Spleen (tissue), 11 donors: ENCODE data around the gene GNRH2. TPM values are rescaled to one million over a fixed set of nuclear protein-coding genes. Genes with fewer than 3 reads are reported as not detected.

Source experiments
- DNase-seq: peaks from one replicate; pipeline ENCODE4 v3.0.0-alpha.2; 2020
- H3K27ac ChIP-seq, 8 donors: fragments of 200-600 bp; sonication (generic) in 7 of 8; 1 replicate in 4 of 8; 2 replicates in 4 of 8; pipeline versions ENCODE4 v1.5.0 to v1.8.0; 2016 to 2021; ENCODE audit warnings: inconsistent platforms in 4 of 8, mild to moderate bottlenecking in 4 of 8, moderate library complexity in 1 of 8
- H3K27me3 ChIP-seq, 7 donors: fragments of 200-600 bp; sonication (generic) in 6 of 7; replicated peaks in 1 of 7; 1 replicate in 4 of 7; 2 replicates in 3 of 7; pipeline versions ENCODE4 v1.5.0 to v1.8.0; 2016 to 2021; ENCODE audit warnings: inconsistent platforms in 3 of 7, mild to moderate bottlenecking in 1 of 7
- H3K36me3 ChIP-seq, 6 donors: fragments of 200-600 bp; sonication (generic) in 5 of 6; 1 replicate in 4 of 6; 2 replicates in 2 of 6; pipeline versions ENCODE4 v1.5.0 to v1.8.0; 2016 to 2021; ENCODE audit warnings: inconsistent platforms in 2 of 6
- H3K4me1 ChIP-seq, 6 donors: fragments of 200-600 bp; sonication (generic) in 5 of 6; 1 replicate in 3 of 6; 2 replicates in 3 of 6; pipeline versions ENCODE4 v1.5.0 to v1.8.0; 2016 to 2021; ENCODE audit warnings: inconsistent platforms in 3 of 6
- H3K4me3 ChIP-seq, 8 donors: fragments of 200-600 bp; sonication (generic) in 7 of 8; 1 replicate in 4 of 8; 2 replicates in 4 of 8; pipeline versions ENCODE4 v1.5.0 to v1.8.0; 2016 to 2021; ENCODE audit warnings: inconsistent platforms in 4 of 8, mild to moderate bottlenecking in 4 of 8, moderate library complexity in 2 of 8
- H3K9me3 ChIP-seq, 8 donors: fragments of 200-600 bp; sonication (generic) in 7 of 8; 1 replicate in 4 of 8; 2 replicates in 4 of 8; pipeline versions ENCODE4 v1.5.0 to v1.8.0; 2016 to 2021; ENCODE audit warnings: inconsistent platforms in 4 of 8
- POLR2A ChIP-seq, 3 donors: fragments of 450-650 bp; IDR thresholded peaks; one replicate each; pipeline ENCODE4 v1.5.1; 2017; ENCODE audit warnings: antibody characterized with exemption in 3 of 3, mild to moderate bottlenecking in 1 of 3
- POLR2AphosphoS5 ChIP-seq, 3 donors: sonication (generic); formaldehyde crosslinking; IDR thresholded peaks; one replicate each; pipeline ENCODE4 v1.5.1; 2017; ENCODE audit warnings: antibody characterized with exemption in 3 of 3
- WGBS, 5 donors: extraction: QIAGEN DNeasy Blood & Tissue Kit in 3 of 5; methylation state at CpG; one replicate each; pipeline versions ENCODE4 v1.1.5 to v1.1.7; 2013 to 2018; 5-methylcytosine and 5-hydroxymethylcytosine counted together
- intact Hi-C: fragments of 100-400 bp; cut with DNase I; formaldehyde crosslinking; loops from one replicate; pipeline ENCODE4 v1.15.0; 2023; ENCODE audit warnings: low total_unique reads
- polyA plus RNA-seq, 3 donors: library from polyadenylated mRNA; stranded (reverse); fragments of 200-250 nt; gene quantifications; one replicate each; pipeline ENCODE4 v1.2.1, GENCODE V29; 2013
- total RNA-seq, 7 donors: library from RNA; depleted of rRNA in 3 of 7; stranded (reverse); fragments of >200 nt in 3 of 7; fragmentation: NEBNext Ultra II Directional in 4 of 7; extraction: Animal tissue kit (Norgen Biotek cat#: 25700) in 4 of 7; gene quantifications; one replicate each; pipeline versions ENCODE4 v1.1.0 to v1.2.1, GENCODE V29; 2016 to 2021
- TF ChIP-seq, protein P1 (sequence below), 11 experiments: fragments of 200-600 bp in 7 of 11; fragments of 450-650 bp in 4 of 11; sonication (generic) in 4 of 11; IDR thresholded peaks in 8 of 11; conservative IDR thresholded peaks in 3 of 11; 1 replicate in 7 of 11; 2 replicates in 4 of 11; pipeline versions ENCODE4 v1.4.0 to v1.8.0; 2016 to 2021; ENCODE audit warnings: antibody characterized with exemption in 11 of 11, inconsistent platforms in 4 of 11, mild to moderate bottlenecking in 1 of 11
- donor health status: healthy with polysubstance abuse.
- donor health status: DM: no; HTN: no; CAD: no; lungs with moderate emphysema.
- donor health status: DM: no; HTN: no; CAD: no.
- donor health status: Bipolar disorder and iron deficiency.
- donor health status: healthy.
- donor health status: DM: no; HTN: no; CAD: no.
- donor health status: DM: yes; HTN: yes; CAD: no.

GNRH2 gene
- total and polyA plus RNA-seq, 10 donors = 0.70 to 1.7 (median 1.0) TPM; not detected in 6

DNA sequence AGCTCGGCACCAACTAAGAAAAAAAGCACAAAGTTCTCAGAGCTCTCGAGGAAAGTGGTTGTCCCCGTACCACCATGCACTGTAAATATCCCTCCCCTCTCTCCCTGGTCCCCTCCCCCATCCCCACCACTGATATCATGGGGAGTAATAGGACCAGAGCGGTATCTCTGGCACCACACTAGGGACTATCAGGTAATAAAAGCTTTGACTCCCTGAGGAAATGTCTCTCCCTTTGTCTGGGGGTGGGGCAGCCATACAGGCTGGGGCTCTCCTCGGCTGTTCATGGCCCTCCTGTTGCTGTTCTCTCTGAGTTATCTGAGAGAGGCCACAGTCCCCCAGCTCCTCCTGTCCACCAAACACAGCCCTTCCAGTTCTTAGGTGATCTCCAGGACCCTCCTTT is 5.0 kb upstream of the GNRH2 start:
- 88 to 94% (median 91%) methylated on average over 5 of the region's 5 CpGs for WGBS, 5 donors
- Histone ChIP-seq H3K4me1 (peaks cover 0 to 9% (median 0%) of the 10 kb centered on the region in 6 donors), H3K27me3 (no peaks in the 10 kb centered on the region), H3K9me3 (no peaks in the 10 kb centered on the region), H3K4me3 (no peak overlapping the region), H3K27ac (no peak overlapping the region), H3K36me3 (peaks cover 0 to 82% (median 58%) of the 10 kb centered on the region in 6 donors)
- TF ChIP-seq POLR2AphosphoS5 (IDR thresholded peaks at IDR 0.05) (no peak), POLR2A (IDR thresholded peaks at IDR 0.05) (no peak)
- TF ChIP-seq, protein P1, sequence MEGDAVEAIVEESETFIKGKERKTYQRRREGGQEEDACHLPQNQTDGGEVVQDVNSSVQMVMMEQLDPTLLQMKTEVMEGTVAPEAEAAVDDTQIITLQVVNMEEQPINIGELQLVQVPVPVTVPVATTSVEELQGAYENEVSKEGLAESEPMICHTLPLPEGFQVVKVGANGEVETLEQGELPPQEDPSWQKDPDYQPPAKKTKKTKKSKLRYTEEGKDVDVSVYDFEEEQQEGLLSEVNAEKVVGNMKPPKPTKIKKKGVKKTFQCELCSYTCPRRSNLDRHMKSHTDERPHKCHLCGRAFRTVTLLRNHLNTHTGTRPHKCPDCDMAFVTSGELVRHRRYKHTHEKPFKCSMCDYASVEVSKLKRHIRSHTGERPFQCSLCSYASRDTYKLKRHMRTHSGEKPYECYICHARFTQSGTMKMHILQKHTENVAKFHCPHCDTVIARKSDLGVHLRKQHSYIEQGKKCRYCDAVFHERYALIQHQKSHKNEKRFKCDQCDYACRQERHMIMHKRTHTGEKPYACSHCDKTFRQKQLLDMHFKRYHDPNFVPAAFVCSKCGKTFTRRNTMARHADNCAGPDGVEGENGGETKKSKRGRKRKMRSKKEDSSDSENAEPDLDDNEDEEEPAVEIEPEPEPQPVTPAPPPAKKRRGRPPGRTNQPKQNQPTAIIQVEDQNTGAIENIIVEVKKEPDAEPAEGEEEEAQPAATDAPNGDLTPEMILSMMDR (IDR thresholded peaks at IDR 0.05 in 8 of 11, conservative IDR thresholded peaks at IDR 0.05 in 3 of 11) = no peak
- peak; percentile 20 for DNase-seq
- intact Hi-C loops = no loop called here

DNA sequence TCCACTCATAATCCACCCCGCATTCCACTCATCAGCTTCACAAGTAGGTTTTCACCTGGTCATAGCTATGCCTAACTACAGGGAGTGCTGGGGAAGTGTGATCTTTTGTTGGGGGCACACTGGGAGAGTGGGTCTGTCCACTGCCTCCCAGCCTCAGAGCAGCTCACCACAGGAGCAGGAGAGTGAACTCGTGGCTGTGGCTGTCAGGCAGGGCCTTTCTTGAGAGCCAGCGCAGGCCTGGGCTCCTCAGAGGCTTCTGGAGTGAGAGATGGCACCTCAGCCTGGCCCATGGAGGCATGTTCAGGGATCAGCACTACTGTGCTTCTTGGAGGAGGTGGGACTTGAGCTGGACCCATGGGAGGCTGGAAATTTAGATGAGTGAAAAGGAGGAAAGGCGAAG is 4.0 kb upstream of the GNRH2 start:
- 78 to 95% (median 92%) methylated on average over 4 of the region's 4 CpGs for WGBS, 5 donors
- Histone ChIP-seq H3K9me3 (no peaks in the 10 kb centered on the region), H3K27ac (no peak overlapping the region), H3K4me1 (peaks cover 0 to 9% (median 0%) of the 10 kb centered on the region in 6 donors), H3K4me3 (no peak overlapping the region), H3K27me3 (no peaks in the 10 kb centered on the region), H3K36me3 (peaks cover 0 to 72% (median 56%) of the 10 kb centered on the region in 6 donors)
- intact Hi-C loops = no loop called here
- no peak for TF ChIP-seq POLR2A (IDR thresholded peaks at IDR 0.05)
- TF ChIP-seq, protein P1 (IDR thresholded peaks at IDR 0.05 in 8 of 11, conservative IDR thresholded peaks at IDR 0.05 in 3 of 11) = no peak
- peak; percentile 70 for DNase-seq

DNA sequence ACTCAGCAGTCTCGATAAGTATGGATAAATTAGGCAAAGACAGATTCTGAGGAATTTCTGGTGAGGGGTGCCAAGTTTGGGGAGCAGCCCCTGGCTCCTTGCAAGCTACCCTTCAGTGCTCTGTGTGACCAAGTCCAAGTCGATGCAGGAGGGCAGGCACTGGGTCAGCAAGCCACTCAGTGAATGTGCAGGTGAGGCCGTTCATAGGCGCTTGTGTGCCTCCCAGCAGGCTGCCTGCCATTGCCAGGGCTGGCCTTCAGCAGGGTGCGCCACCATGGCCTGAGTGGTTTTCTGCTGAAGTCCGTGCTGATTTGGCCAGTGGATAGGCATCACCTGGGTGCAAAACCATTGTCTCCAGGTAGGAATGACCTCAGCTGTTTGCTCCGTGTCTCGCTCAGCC is 3.3 kb upstream of the GNRH2 start:
- peak in 1 of 3 donors; percentile 34 for TF ChIP-seq POLR2AphosphoS5 (IDR thresholded peaks at IDR 0.05)
- TF ChIP-seq POLR2A (IDR thresholded peaks at IDR 0.05) = no peak
- H3K9me3 ChIP-seq = no peaks in the 10 kb centered on the region
- WGBS, 5 donors = 90 to 97% (median 95%) methylated on average over 8 of the region's 8 CpGs
- peak; percentile 62 for DNase-seq
- intact Hi-C loops = no loop called here
- peaks cover 0 to 11% (median 5%) of the 10 kb centered on the region in 6 donors for H3K4me1 ChIP-seq
- no peak overlapping the region for H3K27ac ChIP-seq
- no peaks in the 10 kb centered on the region for H3K27me3 ChIP-seq
- H3K4me3 ChIP-seq = no peak overlapping the region
- peaks cover 0 to 66% (median 53%) of the 10 kb centered on the region in 6 donors for H3K36me3 ChIP-seq

DNA sequence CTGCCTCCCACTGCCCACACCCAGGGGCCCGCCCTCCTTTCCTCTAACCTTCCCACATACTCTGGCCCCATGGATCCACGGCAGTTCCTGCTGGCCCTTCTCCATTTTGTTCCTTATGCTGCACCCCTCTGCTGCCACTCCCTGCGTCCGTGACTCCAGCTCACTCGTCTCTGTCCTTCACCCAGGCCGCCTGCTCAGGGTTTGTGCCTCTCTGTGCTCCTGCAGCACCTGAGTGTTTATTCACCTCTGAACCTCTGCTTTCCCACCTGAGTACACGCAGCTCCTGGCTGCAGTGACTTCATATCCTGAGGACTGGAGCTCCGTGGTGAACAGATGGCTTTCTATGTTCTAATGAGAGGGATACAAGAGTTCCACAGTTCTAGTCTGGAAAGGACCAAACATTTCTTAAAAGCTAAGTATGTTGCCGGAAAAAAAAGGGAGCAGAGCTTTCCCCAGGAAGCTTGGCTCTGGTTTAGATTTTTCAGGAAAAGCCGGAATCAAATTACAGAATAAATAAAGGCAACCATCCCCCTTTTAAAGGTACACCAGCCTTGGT is 1.5 kb upstream of the GNRH2 start:
- intact Hi-C loops = no loop called here
- peak; percentile 46 for DNase-seq

DNA sequence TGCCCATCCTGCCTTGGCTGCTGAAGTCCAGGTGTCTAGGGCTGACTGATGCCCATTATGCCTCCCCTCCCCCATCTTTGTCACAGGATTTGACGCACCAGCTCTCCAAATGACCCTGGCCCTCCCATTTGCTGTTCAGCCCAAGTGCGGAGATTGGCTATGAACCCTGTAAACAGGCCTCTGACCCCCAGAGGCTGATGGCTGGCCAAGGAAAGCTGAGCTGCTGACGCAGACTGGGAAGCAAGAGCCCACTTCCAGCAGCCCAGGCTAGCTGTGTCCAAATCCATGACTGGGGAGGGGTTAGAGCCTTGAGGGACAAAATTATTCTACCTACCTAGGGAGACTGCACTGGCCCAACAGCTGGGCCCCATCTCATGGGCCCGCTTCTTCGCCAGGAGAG is 797 bp upstream of the GNRH2 start:
- WGBS, 5 donors = 88 to 96% (median 94%) methylated on average over 4 to 5 of the region's 5 CpGs
- no peaks in the 10 kb centered on the region for H3K27me3 ChIP-seq
- DNase-seq = peak; percentile 45
- intact Hi-C loops = no loop called here
- H3K4me3 ChIP-seq = no peak overlapping the region
- no peaks in the 10 kb centered on the region for H3K9me3 ChIP-seq
- peak overlapping the region in 4 of 8 donors; percentile 16 to 59 (median 46) for H3K27ac ChIP-seq
- TF ChIP-seq POLR2AphosphoS5 (IDR thresholded peaks at IDR 0.05) (peak in 1 of 3 donors; percentile 30), POLR2A (IDR thresholded peaks at IDR 0.05) (no peak)
- TF ChIP-seq, protein P1 (IDR thresholded peaks at IDR 0.05 in 8 of 11, conservative IDR thresholded peaks at IDR 0.05 in 3 of 11) = no peak
- peaks cover 0 to 43% (median 29%) of the 10 kb centered on the region in 6 donors for H3K36me3 ChIP-seq
- H3K4me1 ChIP-seq = peaks cover 7 to 29% (median 22%) of the 10 kb centered on the region in 6 donors

More for the DNA sequence above, 1.5 kb upstream of the GNRH2 start:
- no peaks in the 10 kb centered on the region for H3K27me3 ChIP-seq
- no peak for TF ChIP-seq POLR2A (IDR thresholded peaks at IDR 0.05)
- TF ChIP-seq POLR2AphosphoS5 (IDR thresholded peaks at IDR 0.05) = peak in 1 of 3 donors; percentile 5
- peaks cover 0 to 47% (median 34%) of the 10 kb centered on the region in 6 donors for H3K36me3 ChIP-seq
- 72 to 80% (median 74%) methylated on average over 10 of the region's 10 CpGs for WGBS, 5 donors
- no peaks in the 10 kb centered on the region for H3K9me3 ChIP-seq
- peaks cover 3 to 22% (median 15%) of the 10 kb centered on the region in 6 donors for H3K4me1 ChIP-seq
- peak overlapping the region in 5 of 8 donors; percentile 9 to 59 (median 43) for H3K27ac ChIP-seq
- H3K4me3 ChIP-seq = no peak overlapping the region
